Nephron progenitor cell (in vitro differentiated cells): ENCODE data around the gene BAG3.

Source experiments
- DNase-seq: peaks from one replicate; pipeline ENCODE4 v3.0.0; 2021
- H3K27ac Mint-ChIP-seq: 2 replicates; pipeline ENCODE4 v1.8.0; 2021; ENCODE audit warnings: mild to moderate bottlenecking, moderate library complexity, mixed read lengths
- H3K27me3 Mint-ChIP-seq: 2 replicates; pipeline ENCODE4 v1.8.0; 2021; ENCODE audit warnings: mild to moderate bottlenecking, low read depth, mixed read lengths; ENCODE audit not compliant: poor library complexity
- H3K36me3 Mint-ChIP-seq: 2 replicates; pipeline ENCODE4 v1.8.0; 2021; ENCODE audit warnings: low read depth, mixed read lengths
- H3K4me1 Mint-ChIP-seq: 2 replicates; pipeline ENCODE4 v1.8.0; 2021; ENCODE audit warnings: mixed read lengths
- H3K4me3 Mint-ChIP-seq: 2 replicates; pipeline ENCODE4 v1.8.0; 2021; ENCODE audit warnings: mild to moderate bottlenecking, moderate library complexity, mixed read lengths
- H3K9me3 Mint-ChIP-seq: 2 replicates; pipeline ENCODE4 v1.8.0; 2021; ENCODE audit warnings: mild to moderate bottlenecking, moderate library complexity, mixed read lengths
- CTCF ChIP-seq: fragments of 200-600 bp; sonication (generic); IDR thresholded peaks from 2 replicates; pipeline ENCODE4 v1.5.0; 2021; ENCODE audit warnings: antibody characterized with exemption

The BAG3 gene

GRCh38 chr10:119620241-119621077, 30.7 kb upstream of the BAG3 start:
- Mint-ChIP-seq H3K4me1 (peaks cover 16% of the 10 kb centered on the region), H3K27me3 (peaks cover 17% of the 10 kb centered on the region), H3K9me3 (no peaks in the 10 kb centered on the region), H3K36me3 (no peaks in the 10 kb centered on the region), H3K27ac (no peak overlapping the region), H3K4me3 (no peak overlapping the region)
- no peak for DNase-seq
- no peak for TF ChIP-seq CTCF

GRCh38 chr10:119621078-119621384, 30.1 kb upstream of the BAG3 start:
- no peaks in the 10 kb centered on the region for H3K9me3 Mint-ChIP-seq
- H3K36me3 Mint-ChIP-seq: no peaks in the 10 kb centered on the region
- no peak for TF ChIP-seq CTCF
- H3K27ac Mint-ChIP-seq: no peak overlapping the region
- H3K4me3 Mint-ChIP-seq: no peak overlapping the region
- H3K27me3 Mint-ChIP-seq: peaks cover 15% of the 10 kb centered on the region
- DNase-seq: no peak
- peaks cover 16% of the 10 kb centered on the region for H3K4me1 Mint-ChIP-seq

- no peak for TF ChIP-seq CTCF
- H3K27me3 Mint-ChIP-seq: peaks cover 5% of the 10 kb centered on the region
- H3K4me3 Mint-ChIP-seq: no peak overlapping the region
- no peak overlapping the region for H3K27ac Mint-ChIP-seq
- no peaks in the 10 kb centered on the region for H3K9me3 Mint-ChIP-seq
- no peak for DNase-seq
- peaks cover 5% of the 10 kb centered on the region for H3K4me1 Mint-ChIP-seq
- no peaks in the 10 kb centered on the region for H3K36me3 Mint-ChIP-seq
Observed at GRCh38 chr10:119625570-119626280, 25.5 kb upstream of the BAG3 start.

GRCh38 chr10:119630300-119630699, 20.9 kb upstream of the BAG3 start:
- peaks cover 5% of the 10 kb centered on the region for H3K4me1 Mint-ChIP-seq
- no peak for TF ChIP-seq CTCF
- DNase-seq: no peak
- H3K4me3 Mint-ChIP-seq: no peak overlapping the region
- no peaks in the 10 kb centered on the region for H3K9me3 Mint-ChIP-seq
- peaks cover 3% of the 10 kb centered on the region for H3K27me3 Mint-ChIP-seq
- H3K27ac Mint-ChIP-seq: peak overlapping the region; percentile 54
- H3K36me3 Mint-ChIP-seq: no peaks in the 10 kb centered on the region

- peaks cover 4% of the 10 kb centered on the region for H3K27me3 Mint-ChIP-seq
- H3K4me3 Mint-ChIP-seq: no peak overlapping the region
- no peak for TF ChIP-seq CTCF
- H3K36me3 Mint-ChIP-seq: no peaks in the 10 kb centered on the region
- no peak overlapping the region for H3K27ac Mint-ChIP-seq
- no peak for DNase-seq
- no peaks in the 10 kb centered on the region for H3K9me3 Mint-ChIP-seq
- H3K4me1 Mint-ChIP-seq: peaks cover 5% of the 10 kb centered on the region
Observed at GRCh38 chr10:119633538-119634218, 17.5 kb upstream of the BAG3 start.
